SK-N-SH treated with all-trans-retinoic acid at 6 μM for 48 hours (cell line): ENCODE measurements around the gene CD22.

ENCODE experiments used
- ATAC-seq: fragments of 200-7000 bp; cut with Tn5 transposase; 3 replicates; pipeline ENCODE4 v1.9.1; 2020; ENCODE audit warnings: mild to moderate bottlenecking, moderate library complexity
- ARNTL ChIP-seq: fragments of 450-650 bp; formaldehyde crosslinking; IDR thresholded peaks from 2 replicates; pipeline ENCODE4 v1.5.0; 2020; ENCODE audit warnings: low read depth, mild to moderate bottlenecking, moderate library complexity, borderline replicate concordance
- BACH2 ChIP-seq: fragments of 250-450 bp; sonication (Bioruptor Pico); IDR thresholded peaks from 2 replicates; pipeline ENCODE4 v1.9.0; 2021; ENCODE audit warnings: mild to moderate bottlenecking, borderline replicate concordance
- CSDC2 ChIP-seq: fragments of 250-450 bp; sonication (Bioruptor Pico); IDR thresholded peaks from 2 replicates; pipeline ENCODE4 v1.5.0; 2020; ENCODE audit warnings: mild to moderate bottlenecking, moderate library complexity
- CSRNP3 ChIP-seq: fragments of 250-450 bp; sonication (Bioruptor Pico); IDR thresholded peaks from 2 replicates; pipeline ENCODE4 v1.5.1; 2021; ENCODE audit warnings: mild to moderate bottlenecking, moderate library complexity
- ESRRG ChIP-seq: fragments of 250-450 bp; sonication (Bioruptor Pico); IDR thresholded peaks from 2 replicates; pipeline ENCODE4 v1.6.1; 2021; ENCODE audit warnings: mild to moderate bottlenecking
- GLIS3 ChIP-seq: fragments of 250-450 bp; sonication (Bioruptor Pico); IDR thresholded peaks from 2 replicates; pipeline ENCODE4 v1.5.0; 2020; ENCODE audit warnings: mild to moderate bottlenecking, moderate library complexity
- ISL1 ChIP-seq: fragments of 250-450 bp; sonication (Bioruptor Pico); IDR thresholded peaks from 2 replicates; pipeline ENCODE4 v2.1.2; 2022; ENCODE audit warnings: mild to moderate bottlenecking, moderate library complexity
- OSR1 ChIP-seq: fragments of 250-450 bp; sonication (Bioruptor Pico); IDR thresholded peaks from 2 replicates; pipeline ENCODE4 v1.8.0; 2022; ENCODE audit warnings: moderate library complexity, mild to moderate bottlenecking, inconsistent platforms
- PATZ1 ChIP-seq: fragments of 250-450 bp; sonication (Bioruptor Pico); IDR thresholded peaks from 2 replicates; pipeline ENCODE4 v1.8.0; 2020; ENCODE audit warnings: mild to moderate bottlenecking, moderate library complexity, borderline replicate concordance
- POU6F1 ChIP-seq: fragments of 250-450 bp; sonication (Bioruptor Pico); IDR thresholded peaks from 2 replicates; pipeline ENCODE4 v1.8.0; 2021; ENCODE audit warnings: low read depth, mild to moderate bottlenecking, moderate library complexity, borderline replicate concordance
- PPARA ChIP-seq: fragments of 250-450 bp; sonication (Bioruptor Pico); IDR thresholded peaks from 2 replicates; pipeline ENCODE4 v1.5.0; 2020; ENCODE audit warnings: mild to moderate bottlenecking, borderline replicate concordance
- RARB ChIP-seq: fragments of 250-450 bp; sonication (Bioruptor Pico); IDR thresholded peaks from 2 replicates; pipeline ENCODE4 v1.8.0; 2021; ENCODE audit warnings: mild to moderate bottlenecking, moderate library complexity
- SNAI2 ChIP-seq: fragments of 250-450 bp; sonication (Bioruptor Pico); IDR thresholded peaks from 2 replicates; pipeline ENCODE4 v1.5.0; 2020; ENCODE audit warnings: mild to moderate bottlenecking, moderate library complexity
- TCF4 ChIP-seq: fragments of 250-450 bp; sonication (Bioruptor Pico); IDR thresholded peaks from 2 replicates; pipeline ENCODE4 v1.8.0; 2021; ENCODE audit warnings: mild to moderate bottlenecking, moderate library complexity, borderline replicate concordance
- TOX ChIP-seq: fragments of 250-450 bp; sonication (Bioruptor Pico); IDR thresholded peaks from 2 replicates; pipeline ENCODE4 v1.8.0; 2021; ENCODE audit warnings: mild to moderate bottlenecking, moderate library complexity, borderline replicate concordance
- TSHZ2 ChIP-seq: fragments of 250-450 bp; sonication (Bioruptor Pico); IDR thresholded peaks from 2 replicates; pipeline ENCODE4 v1.5.0; 2020; ENCODE audit warnings: mild to moderate bottlenecking, moderate library complexity
- ZC3H10 ChIP-seq: fragments of 250-450 bp; sonication (Bioruptor Pico); IDR thresholded peaks from 2 replicates; pipeline ENCODE4 v1.5.1; 2021; ENCODE audit warnings: mild to moderate bottlenecking, moderate library complexity
- ZFP3 ChIP-seq: fragments of 250-450 bp; sonication (Bioruptor Pico); IDR thresholded peaks from 2 replicates; pipeline ENCODE4 v1.5.0; 2020; ENCODE audit warnings: mild to moderate bottlenecking, moderate library complexity
- ZFP30 ChIP-seq: fragments of 450-650 bp; formaldehyde crosslinking; IDR thresholded peaks from 2 replicates; pipeline ENCODE4 v1.5.0; 2022; ENCODE audit warnings: mild to moderate bottlenecking, moderate library complexity
- ZNF70 ChIP-seq: fragments of 450-650 bp; formaldehyde crosslinking; IDR thresholded peaks from 2 replicates; pipeline ENCODE4 v1.5.0; 2020; ENCODE audit warnings: mild to moderate bottlenecking, moderate library complexity
- ZNF8 ChIP-seq: fragments of 450-650 bp; formaldehyde crosslinking; IDR thresholded peaks from 2 replicates; pipeline ENCODE4 v1.5.0; 2020; ENCODE audit warnings: mild to moderate bottlenecking, moderate library complexity

The CD22 gene

GRCh38 chr19:35279985-35280821 is 48.8 kb upstream of the CD22 start:
- ATAC-seq = no peak
- TF ChIP-seq ZNF8 (CRISPR knock-in tag) (no peak), TSHZ2 (no peak), ZC3H10 (CRISPR knock-in tag) (no peak), PATZ1 (CRISPR knock-in tag) (no peak), ZFP3 (CRISPR knock-in tag) (no peak), ARNTL (CRISPR knock-in tag) (no peak), CSRNP3 (no peak), TCF4 (CRISPR knock-in tag) (no peak), TOX (CRISPR knock-in tag) (no peak), ISL1 (CRISPR knock-in tag) (no peak), ESRRG (CRISPR knock-in tag) (no peak), RARB (CRISPR knock-in tag) (no peak), POU6F1 (no peak)

GRCh38 chr19:35281303-35281702 is 47.7 kb upstream of the CD22 start:
- TF ChIP-seq TOX (CRISPR knock-in tag) = no peak
- no peak for TF ChIP-seq GLIS3 (CRISPR knock-in tag)
- no peak for TF ChIP-seq ARNTL (CRISPR knock-in tag)
- no peak for TF ChIP-seq SNAI2 (CRISPR knock-in tag)

GRCh38 chr19:35284153-35285094 is 44.6 kb upstream of the CD22 start:
- TF ChIP-seq CSDC2 (CRISPR knock-in tag) = no peak
- TF ChIP-seq ZNF8 (CRISPR knock-in tag) = no peak
- TF ChIP-seq SNAI2 (CRISPR knock-in tag) = no peak
- no peak for TF ChIP-seq ARNTL (CRISPR knock-in tag)
- ATAC-seq = no peak

More at GRCh38 chr19:35281303-35281702, 47.7 kb upstream of the CD22 start:
- peak; percentile 37 for ATAC-seq

- ATAC-seq = no peak
- no peak for TF ChIP-seq OSR1 (CRISPR knock-in tag)
- no peak for TF ChIP-seq GLIS3 (CRISPR knock-in tag)
- TF ChIP-seq ARNTL (CRISPR knock-in tag) = no peak
- no peak for TF ChIP-seq TCF4 (CRISPR knock-in tag)
- no peak for TF ChIP-seq TOX (CRISPR knock-in tag)
- no peak for TF ChIP-seq BACH2 (CRISPR knock-in tag)
- TF ChIP-seq ZNF70 (CRISPR knock-in tag) = no peak
- no peak for TF ChIP-seq SNAI2 (CRISPR knock-in tag)
- no peak for TF ChIP-seq RARB (CRISPR knock-in tag)
- TF ChIP-seq ESRRG (CRISPR knock-in tag) = no peak
- no peak for TF ChIP-seq PPARA
- TF ChIP-seq TSHZ2 = no peak
- no peak for TF ChIP-seq ISL1 (CRISPR knock-in tag)
- no peak for TF ChIP-seq ZFP30 (CRISPR knock-in tag)
These were observed 43.9 kb upstream of the CD22 start for GRCh38 chr19:35285095-35285449.
